Loucy (cell line): ENCODE measurements around the gene SIDT2.
"Not testable (repeated sequence)": the region's sequence is repeated elsewhere in the genome, so short reads cannot be mapped to it uniquely, and the experiment has no call there.

Source experiments
- H2AFZ ChIP-seq: fragments of 200-600 bp; sonication (generic); 2 replicates; pipeline ENCODE4 v1.6.0; 2016; ENCODE audit warnings: antibody characterized with exemption, mild to moderate bottlenecking, low read length, moderate library complexity
- H3F3A ChIP-seq: fragments of 200-600 bp; 2 replicates; pipeline ENCODE4 v1.6.0; 2016; ENCODE audit warnings: antibody characterized with exemption, low read depth, mild to moderate bottlenecking
- H3K27me3 ChIP-seq: fragments of 200-600 bp; sonication (generic); 2 replicates; pipeline ENCODE4 v1.6.1; 2014; ENCODE audit warnings: low read length, mild to moderate bottlenecking; ENCODE audit not compliant: insufficient read depth, poor library complexity, severe bottlenecking
- H3K36me3 ChIP-seq: fragments of 200-600 bp; sonication (generic); 2 replicates; pipeline ENCODE4 v1.6.1; 2016; ENCODE audit warnings: low read length; ENCODE audit not compliant: insufficient read depth
- H3K4me1 ChIP-seq: fragments of 200-600 bp; sonication (generic); 2 replicates; pipeline ENCODE4 v1.5.1; 2014; ENCODE audit warnings: low read length, mild to moderate bottlenecking; ENCODE audit not compliant: insufficient read depth, poor library complexity, severe bottlenecking
- H3K4me2 ChIP-seq: fragments of 200-600 bp; sonication (generic); 2 replicates; pipeline ENCODE4 v1.6.0; 2014; ENCODE audit warnings: antibody characterized with exemption, low read length, low read depth, mild to moderate bottlenecking; ENCODE audit not compliant: poor library complexity, severe bottlenecking
- H3K4me3 ChIP-seq: fragments of 200-600 bp; sonication (generic); 2 replicates; pipeline ENCODE4 v1.5.1; 2014; ENCODE audit warnings: low read length, mild to moderate bottlenecking, mixed read lengths; ENCODE audit not compliant: poor library complexity, severe bottlenecking
- H3K79me2 ChIP-seq: fragments of 200-600 bp; sonication (generic); 2 replicates; pipeline ENCODE4 v1.6.1; 2014; ENCODE audit warnings: low read length; ENCODE audit not compliant: insufficient read depth
- H3K9ac ChIP-seq: fragments of 200-600 bp; sonication (generic); 2 replicates; pipeline ENCODE4 v1.6.0; 2014; ENCODE audit warnings: mild to moderate bottlenecking, low read depth, low read length, moderate library complexity; ENCODE audit not compliant: poor library complexity, severe bottlenecking
- H3K9me2 ChIP-seq: fragments of 200-600 bp; sonication (generic); replicated peaks from 2 replicates; pipeline ENCODE4 v1.6.1; 2016; ENCODE audit warnings: low read depth, low read length, mixed read lengths
- H3K9me3 ChIP-seq: fragments of 200-600 bp; sonication (generic); 2 replicates; pipeline ENCODE4 v1.6.1; 2014; ENCODE audit warnings: mild to moderate bottlenecking, antibody characterized with exemption, low read length, low read depth; ENCODE audit not compliant: insufficient read depth
- H4K20me1 ChIP-seq: fragments of 200-600 bp; sonication (generic); 2 replicates; pipeline ENCODE4 v1.6.0; 2014; ENCODE audit warnings: antibody characterized with exemption, low read length, mild to moderate bottlenecking; ENCODE audit not compliant: insufficient read depth, poor library complexity, severe bottlenecking
- CTCF ChIP-seq: fragments of 200-600 bp; sonication (generic); conservative IDR thresholded peaks from 2 replicates; pipeline ENCODE4 v1.5.1; 2014; ENCODE audit warnings: mild to moderate bottlenecking, antibody characterized with exemption, low read length
- EZH2phosphoT487 ChIP-seq: fragments of 200-600 bp; IDR thresholded peaks from 2 replicates; pipeline ENCODE4 v1.6.1; 2018; ENCODE audit warnings: antibody characterized with exemption, mild to moderate bottlenecking, moderate library complexity, borderline replicate concordance

The SIDT2 gene

GRCh38 chr11:117181586-117182550, 3.3 kb downstream of the SIDT2 start:
- Histone ChIP-seq H3K4me3 (no peak overlapping the region), H3K4me1 (peaks cover 22% of the 10 kb centered on the region), H3K9me2 (no peaks in the 10 kb centered on the region), H4K20me1 (no peaks in the 10 kb centered on the region), H3K9me3 (no peaks in the 10 kb centered on the region), H3K9ac (no peak overlapping the region), H3K36me3 (no peaks in the 10 kb centered on the region), H3K27me3 (no peaks in the 10 kb centered on the region), H2AFZ (no peak overlapping the region), H3K79me2 (no peaks in the 10 kb centered on the region), H3F3A (peaks cover 5% of the 10 kb centered on the region; the same call in 1 of the 2 replicates), H3K4me2 (no peak overlapping the region)
- TF ChIP-seq EZH2phosphoT487 (no peak), CTCF (no peak)

DNA sequence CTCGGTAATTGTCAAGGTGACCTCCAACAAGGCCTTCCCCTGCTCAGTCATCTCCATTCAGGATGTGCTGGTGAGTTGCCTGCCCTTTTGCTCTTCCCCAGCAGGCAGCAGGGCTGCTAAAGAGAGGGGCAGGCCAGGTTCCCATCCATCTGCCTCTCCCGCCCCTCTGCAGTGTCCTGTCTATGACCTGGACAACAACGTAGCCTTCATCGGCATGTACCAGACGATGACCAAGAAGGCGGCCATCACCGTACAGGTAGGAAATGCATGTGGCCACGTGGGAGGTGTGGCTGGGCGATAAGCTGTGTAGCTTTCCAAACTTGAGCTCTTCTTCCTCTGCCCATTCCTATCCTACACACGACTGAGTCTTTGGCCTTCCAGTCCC, 4.0 kb downstream of the SIDT2 start:
- H3K9ac ChIP-seq, result no peak overlapping the region
- H3K4me3 ChIP-seq, result no peak overlapping the region
- no peak overlapping the region for H2AFZ ChIP-seq
- no peaks in the 10 kb centered on the region for H3K9me2 ChIP-seq
- TF ChIP-seq EZH2phosphoT487, result no peak
- no peak for TF ChIP-seq CTCF
- H3K79me2 ChIP-seq, result no peaks in the 10 kb centered on the region
- H3F3A ChIP-seq, result peaks cover 5% of the 10 kb centered on the region; the same call in 1 of the 2 replicates
- peaks cover 22% of the 10 kb centered on the region for H3K4me1 ChIP-seq
- H4K20me1 ChIP-seq, result no peaks in the 10 kb centered on the region
- H3K36me3 ChIP-seq, result no peaks in the 10 kb centered on the region
- no peak overlapping the region for H3K4me2 ChIP-seq
- H3K9me3 ChIP-seq, result no peaks in the 10 kb centered on the region
- no peaks in the 10 kb centered on the region for H3K27me3 ChIP-seq

DNA sequence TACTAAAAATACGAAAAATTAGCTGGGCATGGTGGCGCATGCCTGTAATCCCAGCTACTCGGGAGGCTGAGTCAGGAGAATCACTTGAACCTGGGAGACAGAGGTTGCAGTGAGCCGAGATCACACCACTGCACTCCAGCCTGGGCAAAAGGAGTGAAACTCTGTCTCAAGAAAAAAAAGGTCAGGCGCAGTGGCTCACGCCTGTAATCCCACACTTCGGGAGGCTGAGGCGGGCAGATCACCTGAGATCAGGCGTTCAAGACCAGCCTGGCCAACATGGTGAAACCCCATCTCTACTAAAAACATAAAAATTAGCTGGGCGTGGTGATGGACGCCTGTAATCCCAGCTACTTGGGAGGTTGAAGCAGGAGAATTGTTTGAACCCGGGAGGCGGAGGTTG, 4.6 kb downstream of the SIDT2 start:
- not testable (repeated sequence) for H3K4me2 ChIP-seq, H3F3A ChIP-seq, H3K79me2 ChIP-seq, H3K27me3 ChIP-seq, H3K4me3 ChIP-seq, H4K20me1 ChIP-seq, H3K9ac ChIP-seq, H3K9me3 ChIP-seq, H2AFZ ChIP-seq, H3K9me2 ChIP-seq, H3K36me3 ChIP-seq
- peaks cover 18% of the 10 kb centered on the region for H3K4me1 ChIP-seq
